ENCODE results near the gene POR. TPM values are rescaled to one million over a fixed set of nuclear protein-coding genes. Genes with fewer than 3 reads are reported as not detected.

The POR gene
- total and polyA plus RNA-seq, 2 of the 13 experiments (the other 11 are each of a cell fraction or from before 2014, with no cell fraction given): 145 to 266 TPM

DNA sequence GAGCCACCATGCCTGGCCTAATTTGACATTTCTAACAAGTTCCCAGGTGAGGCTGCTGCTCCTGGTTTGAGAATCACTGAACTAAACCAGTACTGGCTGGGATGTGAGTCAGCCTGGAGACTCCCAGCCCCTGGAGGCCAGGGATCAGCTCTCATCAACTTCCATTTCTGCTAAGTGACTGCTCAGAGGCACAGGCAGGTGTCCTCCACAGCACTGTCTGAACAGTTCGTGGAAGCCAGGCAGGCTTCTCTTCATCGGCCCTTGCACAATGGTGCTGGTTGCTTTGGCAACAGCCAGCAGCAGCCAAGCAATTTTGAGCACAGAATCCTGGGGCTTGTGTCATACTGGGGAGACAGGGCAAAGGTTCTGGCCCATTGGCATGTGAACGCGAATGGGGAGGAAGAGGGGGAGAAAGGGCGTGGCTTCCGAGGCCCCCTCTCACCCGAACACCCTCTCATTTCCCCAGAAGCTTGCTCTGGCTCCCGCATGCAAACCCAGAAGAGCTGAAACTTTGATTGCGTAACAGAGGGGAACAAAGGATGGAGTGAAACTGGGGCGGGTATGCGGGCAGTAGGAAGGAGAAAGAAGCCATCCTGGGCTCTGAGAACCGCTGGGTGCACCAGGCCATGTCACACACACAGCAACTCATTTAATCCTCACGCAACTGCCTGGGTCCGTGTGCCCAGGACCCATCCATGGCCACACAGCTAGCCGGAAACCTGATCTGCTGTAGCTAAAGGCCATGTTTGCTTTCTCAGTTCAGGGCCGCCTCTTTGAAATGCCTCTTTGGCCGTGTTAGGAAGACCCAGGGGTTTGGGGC, 9.0 kb upstream of the POR start (continued):
- TF ChIP-seq SOX6 (IDR thresholded peaks at IDR 0.05): no peak
- peak; percentile 96 for TF ChIP-seq SOX6 (CRISPR knock-in tag; IDR thresholded peaks at IDR 0.05)
- TF ChIP-seq U2AF1 (optimal IDR thresholded peaks at IDR 0.05; ENCODE audit: low read depth, low read length): peak; percentile 51
- no peak for TF ChIP-seq ZNF782 (CRISPR knock-in tag; IDR thresholded peaks at IDR 0.05; ENCODE audit: borderline replicate concordance)
- TF ChIP-seq, protein P1, sequence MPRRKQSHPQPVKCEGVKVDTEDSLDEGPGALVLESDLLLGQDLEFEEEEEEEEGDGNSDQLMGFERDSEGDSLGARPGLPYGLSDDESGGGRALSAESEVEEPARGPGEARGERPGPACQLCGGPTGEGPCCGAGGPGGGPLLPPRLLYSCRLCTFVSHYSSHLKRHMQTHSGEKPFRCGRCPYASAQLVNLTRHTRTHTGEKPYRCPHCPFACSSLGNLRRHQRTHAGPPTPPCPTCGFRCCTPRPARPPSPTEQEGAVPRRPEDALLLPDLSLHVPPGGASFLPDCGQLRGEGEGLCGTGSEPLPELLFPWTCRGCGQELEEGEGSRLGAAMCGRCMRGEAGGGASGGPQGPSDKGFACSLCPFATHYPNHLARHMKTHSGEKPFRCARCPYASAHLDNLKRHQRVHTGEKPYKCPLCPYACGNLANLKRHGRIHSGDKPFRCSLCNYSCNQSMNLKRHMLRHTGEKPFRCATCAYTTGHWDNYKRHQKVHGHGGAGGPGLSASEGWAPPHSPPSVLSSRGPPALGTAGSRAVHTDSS (CRISPR knock-in tag; conservative IDR thresholded peaks at IDR 0.05): no peak
- TF ChIP-seq, protein P2, sequence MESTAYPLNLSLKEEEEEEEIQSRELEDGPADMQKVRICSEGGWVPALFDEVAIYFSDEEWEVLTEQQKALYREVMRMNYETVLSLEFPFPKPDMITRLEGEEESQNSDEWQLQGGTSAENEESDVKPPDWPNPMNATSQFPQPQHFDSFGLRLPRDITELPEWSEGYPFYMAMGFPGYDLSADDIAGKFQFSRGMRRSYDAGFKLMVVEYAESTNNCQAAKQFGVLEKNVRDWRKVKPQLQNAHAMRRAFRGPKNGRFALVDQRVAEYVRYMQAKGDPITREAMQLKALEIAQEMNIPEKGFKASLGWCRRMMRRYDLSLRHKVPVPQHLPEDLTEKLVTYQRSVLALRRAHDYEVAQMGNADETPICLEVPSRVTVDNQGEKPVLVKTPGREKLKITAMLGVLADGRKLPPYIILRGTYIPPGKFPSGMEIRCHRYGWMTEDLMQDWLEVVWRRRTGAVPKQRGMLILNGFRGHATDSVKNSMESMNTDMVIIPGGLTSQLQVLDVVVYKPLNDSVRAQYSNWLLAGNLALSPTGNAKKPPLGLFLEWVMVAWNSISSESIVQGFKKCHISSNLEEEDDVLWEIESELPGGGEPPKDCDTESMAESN (CRISPR knock-in tag; conservative IDR thresholded peaks at IDR 0.05): peak; percentile 74
- peak; percentile 90 for TF ChIP-seq RARA (CRISPR knock-in tag; IDR thresholded peaks at IDR 0.05)
- TF ChIP-seq RELA (CRISPR knock-in tag; IDR thresholded peaks at IDR 0.05): no peak
- TF ChIP-seq ZNF276 (CRISPR knock-in tag; IDR thresholded peaks at IDR 0.05; ENCODE audit: low read depth): peak; percentile 69; the same call in 1 of the 2 replicates
- no peak for TF ChIP-seq MLLT10 (CRISPR knock-in tag; IDR thresholded peaks at IDR 0.05)
- no peak for TF ChIP-seq LBX2 (CRISPR knock-in tag; IDR thresholded peaks at IDR 0.05; ENCODE audit: borderline replicate concordance)
- peak; percentile 35; the same call in 1 of the 2 replicates for TF ChIP-seq ZNF792 (CRISPR knock-in tag; IDR thresholded peaks at IDR 0.05)
- no peak for TF ChIP-seq ZSCAN22 (CRISPR knock-in tag; IDR thresholded peaks at IDR 0.05)
- TF ChIP-seq ZNF12 (CRISPR knock-in tag; IDR thresholded peaks at IDR 0.05): no peak; the same call in 1 of the 2 replicates
- no peak for TF ChIP-seq CAMTA2 (CRISPR knock-in tag; IDR thresholded peaks at IDR 0.05; ENCODE audit: borderline replicate concordance)
- peak; percentile 61 for TF ChIP-seq ZKSCAN1 (IDR thresholded peaks at IDR 0.05; ENCODE audit: low read length)
- TF ChIP-seq MED1 (CRISPR knock-in tag; IDR thresholded peaks at IDR 0.05): peak; percentile 92
- peak; percentile 98 for TF ChIP-seq RFX3 (CRISPR knock-in tag; IDR thresholded peaks at IDR 0.05)
- TF ChIP-seq RBM39 (IDR thresholded peaks at IDR 0.05; ENCODE audit: low read depth, low read length, poor library complexity, severe bottlenecking): peak; percentile 74
- no peak for TF ChIP-seq ZBTB1 (CRISPR knock-in tag; IDR thresholded peaks at IDR 0.05; ENCODE audit: borderline replicate concordance)
- TF ChIP-seq, protein P3, sequence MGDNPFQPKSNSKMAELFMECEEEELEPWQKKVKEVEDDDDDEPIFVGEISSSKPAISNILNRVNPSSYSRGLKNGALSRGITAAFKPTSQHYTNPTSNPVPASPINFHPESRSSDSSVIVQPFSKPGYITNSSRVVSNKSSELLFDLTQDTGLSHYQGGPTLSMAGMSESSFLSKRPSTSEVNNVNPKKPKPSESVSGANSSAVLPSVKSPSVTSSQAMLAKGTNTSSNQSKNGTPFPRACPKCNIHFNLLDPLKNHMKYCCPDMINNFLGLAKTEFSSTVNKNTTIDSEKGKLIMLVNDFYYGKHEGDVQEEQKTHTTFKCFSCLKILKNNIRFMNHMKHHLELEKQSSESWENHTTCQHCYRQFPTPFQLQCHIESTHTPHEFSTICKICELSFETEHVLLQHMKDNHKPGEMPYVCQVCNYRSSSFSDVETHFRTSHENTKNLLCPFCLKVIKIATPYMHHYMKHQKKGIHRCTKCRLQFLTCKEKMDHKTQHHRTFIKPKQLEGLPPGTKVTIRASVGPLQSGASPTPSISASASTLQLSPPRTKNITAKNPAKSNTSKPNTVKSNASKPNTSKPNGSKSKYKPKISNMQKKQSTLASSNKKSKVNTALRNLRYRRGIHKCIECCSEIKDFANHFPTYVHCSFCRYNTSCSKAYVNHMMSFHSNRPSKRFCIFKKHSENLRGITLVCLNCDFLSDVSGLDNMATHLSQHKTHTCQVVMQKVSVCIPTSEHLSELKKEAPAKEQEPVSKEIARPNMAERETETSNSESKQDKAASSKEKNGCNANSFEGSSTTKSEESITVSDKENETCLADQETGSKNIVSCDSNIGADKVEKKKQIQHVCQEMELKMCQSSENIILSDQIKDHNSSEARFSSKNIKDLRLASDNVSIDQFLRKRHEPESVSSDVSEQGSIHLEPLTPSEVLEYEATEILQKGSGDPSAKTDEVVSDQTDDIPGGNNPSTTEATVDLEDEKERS (CRISPR knock-in tag; IDR thresholded peaks at IDR 0.05): peak; percentile 71; the same call in 1 of the 2 replicates
